ENCODE data around the gene DPF3.

DPF3 gene

DNA sequence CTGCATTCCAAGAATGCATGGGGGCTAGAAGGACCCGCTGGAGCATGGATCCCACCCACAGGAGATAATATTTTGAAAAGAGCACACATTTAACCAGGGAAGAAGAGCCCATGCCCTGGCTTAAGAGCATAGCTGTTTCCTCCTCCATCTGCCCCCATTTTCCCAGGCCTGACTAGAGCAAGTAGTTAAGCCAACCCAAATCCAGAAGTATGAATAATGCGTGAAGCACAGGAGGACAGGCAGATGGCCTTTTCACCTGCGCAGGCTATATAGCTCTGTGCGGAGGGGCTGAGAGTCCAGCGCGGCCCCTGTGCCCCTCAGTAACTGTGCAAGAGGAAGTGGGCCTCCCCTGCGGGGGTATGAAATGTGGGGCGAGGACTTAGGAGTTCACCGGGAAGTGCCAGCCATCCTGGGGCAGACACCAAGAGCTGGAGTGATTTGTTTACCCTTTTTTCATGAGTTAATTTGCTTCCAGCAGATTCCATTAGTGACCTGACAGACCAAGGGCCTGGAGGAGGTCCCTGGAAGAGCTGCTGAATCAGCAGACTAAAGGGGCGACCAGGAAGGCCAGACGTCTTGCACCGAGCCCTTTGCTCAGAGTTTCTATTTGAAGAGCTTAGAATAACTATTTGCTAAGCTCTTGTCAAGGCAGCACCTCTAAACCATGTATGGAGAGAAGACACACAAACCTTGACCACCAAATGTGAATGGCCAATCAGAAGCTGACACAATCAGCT, 37.2 kb downstream of the DPF3 start:
- H3K4me3 ChIP-seq (ENCODE audit: low read length) = no peak overlapping the region
- TF ChIP-seq, protein P1, sequence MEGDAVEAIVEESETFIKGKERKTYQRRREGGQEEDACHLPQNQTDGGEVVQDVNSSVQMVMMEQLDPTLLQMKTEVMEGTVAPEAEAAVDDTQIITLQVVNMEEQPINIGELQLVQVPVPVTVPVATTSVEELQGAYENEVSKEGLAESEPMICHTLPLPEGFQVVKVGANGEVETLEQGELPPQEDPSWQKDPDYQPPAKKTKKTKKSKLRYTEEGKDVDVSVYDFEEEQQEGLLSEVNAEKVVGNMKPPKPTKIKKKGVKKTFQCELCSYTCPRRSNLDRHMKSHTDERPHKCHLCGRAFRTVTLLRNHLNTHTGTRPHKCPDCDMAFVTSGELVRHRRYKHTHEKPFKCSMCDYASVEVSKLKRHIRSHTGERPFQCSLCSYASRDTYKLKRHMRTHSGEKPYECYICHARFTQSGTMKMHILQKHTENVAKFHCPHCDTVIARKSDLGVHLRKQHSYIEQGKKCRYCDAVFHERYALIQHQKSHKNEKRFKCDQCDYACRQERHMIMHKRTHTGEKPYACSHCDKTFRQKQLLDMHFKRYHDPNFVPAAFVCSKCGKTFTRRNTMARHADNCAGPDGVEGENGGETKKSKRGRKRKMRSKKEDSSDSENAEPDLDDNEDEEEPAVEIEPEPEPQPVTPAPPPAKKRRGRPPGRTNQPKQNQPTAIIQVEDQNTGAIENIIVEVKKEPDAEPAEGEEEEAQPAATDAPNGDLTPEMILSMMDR (conservative IDR thresholded peaks at IDR 0.05; ENCODE audit: low read depth, low read length) = no peak
- no peak for DNase-seq (ENCODE audit: low read depth)

DNA sequence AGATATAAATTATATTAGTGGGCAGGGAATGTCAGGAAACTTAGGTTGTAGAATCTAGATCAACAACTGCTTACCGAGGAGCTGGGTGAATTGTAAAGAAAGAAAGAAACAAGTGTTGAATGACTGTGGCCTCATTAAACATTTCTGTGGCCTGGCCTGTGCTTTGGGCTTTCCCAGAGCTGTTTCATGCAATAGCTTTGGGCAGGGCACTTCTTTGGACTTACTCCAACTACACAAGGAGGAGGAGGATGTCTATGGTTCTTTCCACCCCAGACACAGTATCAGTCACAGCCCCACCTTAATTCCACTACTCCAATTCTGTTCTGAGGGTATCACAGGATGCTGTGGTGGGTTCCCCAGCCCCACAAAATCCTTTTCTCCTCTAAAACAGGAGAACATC, 38.0 kb downstream of the DPF3 start:
- H3K4me3 ChIP-seq (ENCODE audit: low read length) = no peak overlapping the region
- DNase-seq (ENCODE audit: low read depth) = no peak
- TF ChIP-seq, protein P1 (conservative IDR thresholded peaks at IDR 0.05; ENCODE audit: low read depth, low read length) = no peak

DNA sequence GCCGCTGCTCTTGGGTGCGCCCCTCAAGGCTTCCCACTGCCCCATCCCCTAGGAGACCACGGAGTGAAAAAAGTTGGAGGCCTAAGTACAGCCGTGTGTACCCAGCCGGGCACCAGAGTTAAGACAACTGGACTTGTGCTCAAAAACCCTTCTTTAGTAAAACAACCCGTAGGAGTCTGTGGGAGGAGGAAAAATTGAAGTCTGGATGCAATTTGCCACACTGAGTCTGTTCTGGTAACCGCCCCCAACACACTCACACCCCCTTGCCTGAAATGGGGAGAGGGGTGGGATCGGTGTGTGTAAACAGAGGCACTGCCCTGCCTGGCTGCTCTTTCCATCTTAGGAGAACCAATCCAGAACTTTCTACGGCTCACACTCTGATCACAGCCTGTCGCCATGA, 41.7 kb downstream of the DPF3 start:
- no peak overlapping the region for H3K4me3 ChIP-seq (ENCODE audit: low read length)

DNA sequence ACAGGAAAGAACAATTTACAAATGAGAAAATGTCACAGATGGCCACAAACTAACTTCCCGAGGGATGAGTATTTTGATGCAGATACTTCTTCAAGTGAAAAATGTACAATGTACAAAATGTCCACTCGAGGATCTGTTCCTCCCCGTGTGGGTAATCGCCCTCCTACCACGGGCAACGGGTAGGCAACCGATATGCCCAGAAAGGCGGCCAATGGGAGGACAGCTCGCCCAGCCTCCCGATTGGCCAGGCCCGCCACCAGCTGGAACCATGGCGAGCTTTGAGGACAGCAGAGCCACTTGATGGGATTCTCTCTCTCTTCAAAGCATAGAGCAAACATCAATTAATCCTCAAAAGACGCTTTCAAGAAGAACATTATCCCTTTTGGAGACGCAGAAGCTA, 42.3 kb downstream of the DPF3 start:
- H3K4me3 ChIP-seq (ENCODE audit: low read length) = no peak overlapping the region
- TF ChIP-seq, protein P1 (conservative IDR thresholded peaks at IDR 0.05; ENCODE audit: low read depth, low read length) = no peak
- no peak for DNase-seq (ENCODE audit: low read depth)

More for the DNA sequence above, 41.7 kb downstream of the DPF3 start:
- DNase-seq (ENCODE audit: low read depth) = no peak
- TF ChIP-seq, protein P1 (conservative IDR thresholded peaks at IDR 0.05; ENCODE audit: low read depth, low read length) = no peak

DNA sequence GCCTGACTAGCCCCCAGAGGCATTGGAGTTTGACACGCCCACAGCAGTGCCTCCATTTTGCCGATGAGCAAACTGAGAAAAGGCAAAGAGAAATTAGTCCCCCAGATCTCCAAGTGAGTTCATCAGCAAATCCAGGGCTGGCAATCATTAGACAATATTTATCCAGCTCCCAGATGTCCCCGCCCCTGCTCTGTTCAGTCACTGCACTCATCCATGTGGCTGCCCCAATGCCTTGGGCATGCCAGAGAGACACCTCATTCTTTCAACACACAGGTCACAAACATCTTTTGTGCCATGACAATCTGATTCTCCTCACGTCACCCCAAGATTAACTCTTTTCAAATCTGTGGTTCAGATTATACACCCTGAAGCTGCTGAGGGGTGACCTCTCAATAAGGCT, 43.5 kb downstream of the DPF3 start:
- DNase-seq (ENCODE audit: low read depth) = no peak
- TF ChIP-seq, protein P1 (conservative IDR thresholded peaks at IDR 0.05; ENCODE audit: low read depth, low read length) = no peak
- no peak overlapping the region for H3K4me3 ChIP-seq (ENCODE audit: low read length)

DNA sequence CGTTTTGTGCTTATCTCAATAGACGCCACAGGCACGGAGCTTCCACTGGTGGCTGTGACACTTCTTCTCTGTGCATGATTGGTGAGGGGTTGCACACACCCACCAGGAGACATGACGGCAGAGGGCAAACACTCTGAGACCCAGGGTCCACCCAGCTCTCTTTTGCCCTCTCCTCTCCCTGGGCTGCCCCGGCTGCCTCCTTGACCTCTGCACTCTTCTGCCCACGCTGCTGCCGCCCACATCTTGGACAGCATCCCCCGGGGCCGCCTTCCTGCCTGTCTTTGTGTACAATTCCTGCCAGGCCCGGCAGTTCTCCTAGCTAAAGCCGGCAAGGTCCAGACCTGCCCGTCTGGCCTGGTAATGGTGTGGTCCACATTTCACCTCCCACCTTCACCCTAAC, 44.7 kb downstream of the DPF3 start:
- no peak for DNase-seq (ENCODE audit: low read depth)
- no peak overlapping the region for H3K4me3 ChIP-seq (ENCODE audit: low read length)
- TF ChIP-seq, protein P1 (conservative IDR thresholded peaks at IDR 0.05; ENCODE audit: low read depth, low read length) = no peak

DNA sequence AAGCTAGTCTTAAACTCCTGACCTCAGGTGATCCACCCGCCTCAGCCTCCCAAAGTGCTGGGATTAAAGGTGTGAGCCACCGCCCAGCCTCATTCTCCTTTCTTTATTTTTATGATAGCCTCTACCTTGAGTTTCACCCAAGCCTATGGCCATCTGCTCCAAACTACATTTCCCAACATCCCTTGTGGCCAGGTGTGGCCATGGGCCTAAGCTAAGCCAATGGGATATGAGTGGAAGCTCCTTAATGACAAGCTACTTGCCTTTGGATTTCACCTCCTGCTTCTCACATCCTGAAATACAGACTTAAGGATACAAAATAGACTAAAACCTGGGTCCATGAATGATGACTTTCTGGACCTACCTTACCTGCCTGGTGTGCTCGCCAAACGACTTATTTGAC, 46.2 kb downstream of the DPF3 start:
- H3K4me3 ChIP-seq (ENCODE audit: low read length) = no peak overlapping the region
- TF ChIP-seq, protein P1 (conservative IDR thresholded peaks at IDR 0.05; ENCODE audit: low read depth, low read length) = no peak
- no peak for DNase-seq (ENCODE audit: low read depth)
